HG03521 (cell line): ENCODE measurements around the gene CTDSPL.

Experiments used
- ATAC-seq: cut with Tn5 transposase; IDR thresholded peaks from one replicate; pipeline ENCODE4 v1.9.1; 2021; ENCODE audit warnings: mild to moderate bottlenecking, moderate library complexity; ENCODE audit not compliant: unreplicated experiment

The CTDSPL gene

DNA sequence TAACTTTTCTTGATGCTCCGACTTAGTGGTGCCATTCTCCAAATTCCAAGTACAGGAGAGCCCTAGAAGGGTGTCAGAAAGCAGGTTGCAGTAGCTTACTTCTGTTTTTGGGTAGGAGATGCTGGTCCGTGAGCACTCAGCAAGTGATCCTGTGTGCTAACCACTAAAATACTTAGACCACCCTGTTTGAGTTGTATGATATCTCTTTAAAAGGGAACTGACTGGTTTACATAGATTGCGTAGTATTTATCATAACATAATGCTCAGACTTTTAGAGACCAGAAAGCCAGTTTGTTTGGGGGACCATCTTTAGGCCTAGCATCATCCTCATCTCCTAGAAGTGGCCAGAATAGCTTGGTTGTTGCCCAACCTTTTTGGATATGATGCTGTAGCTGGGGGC, 26.7 kb downstream of the CTDSPL start:
- no peak for ATAC-seq

DNA sequence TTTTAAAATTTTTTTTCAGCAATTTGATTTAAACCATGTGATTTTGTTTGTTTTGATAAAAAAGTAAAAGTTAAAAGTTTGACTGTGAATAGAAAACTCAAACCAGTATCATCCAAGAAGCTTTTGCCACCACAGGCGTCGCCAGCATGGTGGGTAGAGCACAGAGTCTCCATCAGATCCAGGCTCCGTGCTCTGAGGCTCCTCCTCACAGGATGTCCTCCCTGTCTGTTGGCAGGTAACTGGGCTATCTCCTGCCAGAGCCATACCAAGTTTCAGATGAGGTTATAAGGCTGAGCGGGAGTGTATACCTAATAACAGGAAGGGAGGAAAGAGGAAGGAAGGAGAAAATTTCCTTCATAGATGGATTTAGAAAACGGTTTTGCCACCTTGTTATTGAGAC, 28.8 kb downstream of the CTDSPL start:
- ATAC-seq = no peak

DNA sequence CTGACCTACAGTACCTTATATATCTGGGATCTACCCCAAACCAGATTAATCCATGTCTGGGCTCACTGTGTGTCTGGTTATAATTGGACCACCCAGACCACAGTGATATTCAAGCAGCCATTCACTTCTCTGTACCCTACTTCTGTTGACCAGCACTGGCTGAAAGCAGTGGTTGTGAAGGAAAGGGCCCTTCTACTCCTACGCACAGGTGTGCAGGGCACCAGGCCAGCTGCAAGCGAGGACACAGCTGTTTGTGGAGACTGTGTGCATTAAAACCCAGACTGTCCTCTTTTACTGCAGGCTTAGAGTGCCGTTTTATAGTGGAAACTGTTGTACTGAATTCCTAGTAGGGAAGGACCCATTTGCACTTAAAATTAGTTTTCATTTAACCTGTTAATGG, 29.5 kb downstream of the CTDSPL start:
- peak; percentile 79 for ATAC-seq

DNA sequence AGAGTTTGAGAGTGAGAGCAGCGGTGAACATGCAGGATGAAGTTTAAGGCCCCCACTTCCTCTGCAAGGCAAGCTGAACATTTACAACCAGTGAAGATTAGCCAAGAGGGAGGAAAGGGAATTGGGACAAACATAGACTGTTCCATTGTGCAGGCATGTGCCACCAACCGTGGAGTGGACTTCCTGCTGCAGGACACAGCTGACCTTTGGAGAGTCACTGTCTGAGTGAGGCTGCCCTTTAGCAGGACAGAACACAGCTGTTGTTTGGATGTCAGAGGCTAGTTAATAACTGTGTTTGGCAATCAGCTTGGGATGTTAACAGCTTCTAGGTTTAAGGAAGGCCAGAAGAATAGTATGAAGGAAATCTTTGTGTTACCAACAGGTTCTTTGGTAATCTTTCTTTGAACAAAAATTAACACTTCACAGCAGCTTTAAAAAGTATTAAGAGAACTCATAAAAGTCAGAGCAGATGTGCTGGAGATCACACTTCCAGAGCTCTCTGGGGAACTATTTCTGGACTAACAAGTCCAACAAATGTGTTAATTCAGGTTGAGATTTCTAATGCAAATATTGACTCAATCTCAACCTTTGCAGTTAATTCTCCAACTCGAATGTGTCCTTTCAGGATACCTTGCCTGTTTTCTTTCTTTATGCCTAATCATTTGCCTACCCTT, 31.4 kb downstream of the CTDSPL start:
- no peak for ATAC-seq

DNA sequence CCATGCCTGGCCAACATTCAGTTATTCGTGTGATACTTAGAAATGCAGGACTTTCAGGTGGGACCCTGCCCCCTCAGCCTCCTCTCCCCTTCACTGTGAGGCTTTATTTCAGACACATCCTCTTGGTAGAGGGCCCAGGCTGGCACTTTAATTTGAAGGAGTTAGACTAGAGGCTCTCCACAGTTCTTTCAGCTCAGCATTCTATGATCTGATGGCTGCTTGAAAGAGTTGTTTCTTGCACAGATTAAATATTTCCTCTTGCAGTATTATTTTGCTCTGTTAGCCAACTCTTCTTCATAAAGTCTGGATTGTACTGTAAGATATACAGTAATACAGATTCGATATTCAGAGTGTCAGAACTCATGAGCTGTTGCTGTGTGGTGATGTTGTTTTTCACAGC, 35.1 kb downstream of the CTDSPL start:
- no peak for ATAC-seq

DNA sequence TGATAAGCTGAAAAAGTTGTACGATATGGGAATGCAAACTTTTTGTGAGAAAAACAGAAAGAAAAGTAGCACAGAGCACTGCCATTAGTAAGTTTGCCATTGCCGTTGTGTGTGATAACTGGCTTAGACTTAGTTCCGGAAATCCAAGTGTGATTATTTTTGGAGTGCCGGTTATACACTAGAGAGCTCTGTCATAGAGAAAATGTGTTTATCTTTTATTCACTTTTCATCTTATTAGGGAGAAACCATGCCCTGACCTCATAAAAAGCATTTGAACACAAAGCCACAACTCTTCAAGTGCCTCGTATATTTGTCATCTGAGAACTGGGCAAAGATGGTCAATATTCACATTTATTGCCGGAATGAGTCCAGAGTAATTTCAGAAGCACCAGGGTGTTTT, 36.1 kb downstream of the CTDSPL start:
- ATAC-seq = no peak

DNA sequence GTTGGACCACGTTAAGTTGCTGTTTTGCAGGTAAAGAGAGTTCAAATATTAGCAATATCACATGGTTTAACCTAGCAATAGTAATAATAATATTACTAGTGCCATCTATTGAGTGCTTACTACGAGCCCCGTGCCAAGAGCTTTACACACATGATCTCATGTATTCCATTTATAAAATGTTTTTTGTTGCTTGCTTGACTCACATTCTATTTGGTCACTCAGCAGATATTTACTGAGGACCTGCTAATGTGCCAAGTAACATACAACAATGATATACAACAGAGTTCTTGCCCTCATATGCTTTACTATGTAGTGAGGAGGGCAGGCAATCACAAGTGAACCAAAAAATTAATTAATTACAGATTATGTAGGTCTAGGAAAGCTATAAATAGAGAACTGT, 36.7 kb downstream of the CTDSPL start:
- no peak for ATAC-seq

DNA sequence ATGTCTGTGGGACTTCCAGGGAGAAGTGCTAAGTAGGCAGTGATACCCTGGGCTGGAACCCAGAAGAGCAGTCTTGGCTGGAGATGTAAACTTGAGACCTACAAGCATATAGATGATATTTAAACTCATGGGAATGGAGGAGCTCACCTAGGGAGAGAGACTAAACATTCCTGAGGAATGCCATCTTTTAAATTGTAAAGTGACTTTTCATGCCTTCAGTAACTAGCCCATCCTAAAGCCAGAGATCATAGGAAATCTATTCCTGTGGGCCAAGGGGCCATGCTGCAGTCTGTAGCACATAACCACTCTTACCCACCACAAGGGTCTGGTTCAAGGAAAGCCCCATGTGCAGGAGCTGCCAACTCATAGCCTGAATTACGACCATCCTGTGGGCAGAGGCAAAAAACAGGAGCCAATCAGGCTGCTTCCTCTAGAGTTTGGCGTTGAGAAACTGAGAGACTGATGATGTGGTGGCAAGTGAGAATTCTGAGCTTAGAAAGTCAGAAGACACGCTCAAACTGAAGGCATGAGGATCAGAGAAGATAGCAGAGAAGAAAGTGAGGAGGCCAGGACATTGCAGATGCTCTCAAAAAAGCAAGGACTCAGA, 37.5 kb downstream of the CTDSPL start:
- peak; percentile 51 for ATAC-seq

DNA sequence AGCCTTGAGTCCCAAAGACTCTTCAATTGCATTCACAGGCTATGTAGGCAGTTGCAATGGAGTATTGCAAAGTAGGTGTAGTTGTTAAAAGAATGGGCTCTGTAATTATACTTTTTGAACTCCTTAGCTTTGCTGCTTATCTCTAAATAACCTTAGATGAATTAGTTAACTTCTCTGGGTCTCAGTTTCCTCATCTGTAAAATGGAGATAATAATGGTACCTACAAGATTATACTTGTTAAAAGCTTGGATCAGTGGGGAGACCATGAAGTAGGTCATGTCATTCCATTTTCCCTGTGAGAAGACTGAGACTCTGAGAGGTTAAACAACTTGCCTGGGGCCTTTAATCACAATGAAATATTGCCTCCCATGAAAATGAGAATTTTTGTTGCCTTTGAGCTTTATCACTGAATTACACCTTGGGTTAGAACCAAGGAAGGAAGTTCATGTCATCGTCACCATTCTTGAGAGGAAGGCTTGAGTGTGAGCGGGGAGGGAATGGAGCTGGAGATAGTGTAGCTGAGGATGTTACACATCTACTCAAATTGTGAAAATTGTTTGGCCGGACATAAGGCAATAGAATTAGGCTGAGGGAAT, 38.1 kb downstream of the CTDSPL start:
- no peak for ATAC-seq

DNA sequence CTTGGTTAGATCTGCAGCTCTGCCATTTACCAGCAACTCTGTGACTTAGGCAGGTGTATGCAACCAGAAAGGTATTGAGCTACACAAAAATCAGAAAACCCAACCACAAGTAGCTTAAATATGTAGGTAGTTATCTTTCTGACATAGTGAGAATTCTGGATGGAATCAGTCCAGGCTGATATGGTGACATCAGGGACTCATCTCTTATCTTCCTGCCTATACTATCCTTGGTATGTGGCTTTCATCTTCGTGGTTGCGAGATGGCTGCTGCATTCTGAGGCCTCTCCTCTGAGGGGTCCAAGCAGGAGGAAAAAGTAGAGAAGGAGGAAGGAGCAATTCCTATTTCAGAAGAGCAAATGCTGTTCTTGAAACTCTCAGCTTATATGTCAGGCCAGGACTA, 40.0 kb downstream of the CTDSPL start:
- no peak for ATAC-seq

DNA sequence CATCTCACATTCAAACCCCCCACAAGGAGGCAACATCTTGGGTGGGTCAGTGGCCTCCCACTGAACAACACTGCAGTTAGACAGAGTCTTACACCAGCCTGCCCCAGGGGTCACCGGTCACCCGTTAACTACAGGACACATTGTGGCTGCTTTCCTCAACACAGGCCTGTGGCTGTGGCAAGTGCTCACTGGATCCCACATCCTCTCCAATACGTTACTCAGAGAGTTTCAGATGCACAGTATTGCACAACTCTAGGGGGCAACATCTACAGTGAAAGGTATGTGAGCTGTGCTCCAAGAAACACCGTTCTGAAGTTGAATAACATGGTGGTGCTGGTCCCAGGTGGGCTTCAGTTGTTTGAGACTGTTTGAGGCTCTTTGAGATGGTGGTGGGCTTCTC, 41.0 kb downstream of the CTDSPL start:
- no peak for ATAC-seq

DNA sequence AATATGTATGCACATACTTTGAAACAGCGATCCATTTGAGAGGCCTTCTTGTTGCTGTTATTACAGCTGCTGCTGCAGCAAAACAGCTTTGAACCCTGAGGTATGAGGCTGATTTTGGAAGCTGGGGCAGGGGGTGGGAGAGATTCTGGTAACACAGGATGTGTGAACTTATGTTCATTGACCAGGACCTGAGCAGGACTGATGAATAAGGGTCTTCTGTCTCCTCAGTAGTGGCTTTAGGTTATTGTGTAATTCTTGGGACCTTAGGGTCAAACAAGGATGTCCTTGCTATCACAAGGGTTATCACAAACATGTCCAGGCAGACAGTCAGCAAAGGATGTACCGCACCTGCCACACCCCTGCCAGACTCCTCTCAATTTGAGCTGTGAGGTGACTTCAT, 41.6 kb downstream of the CTDSPL start:
- ATAC-seq = no peak

DNA sequence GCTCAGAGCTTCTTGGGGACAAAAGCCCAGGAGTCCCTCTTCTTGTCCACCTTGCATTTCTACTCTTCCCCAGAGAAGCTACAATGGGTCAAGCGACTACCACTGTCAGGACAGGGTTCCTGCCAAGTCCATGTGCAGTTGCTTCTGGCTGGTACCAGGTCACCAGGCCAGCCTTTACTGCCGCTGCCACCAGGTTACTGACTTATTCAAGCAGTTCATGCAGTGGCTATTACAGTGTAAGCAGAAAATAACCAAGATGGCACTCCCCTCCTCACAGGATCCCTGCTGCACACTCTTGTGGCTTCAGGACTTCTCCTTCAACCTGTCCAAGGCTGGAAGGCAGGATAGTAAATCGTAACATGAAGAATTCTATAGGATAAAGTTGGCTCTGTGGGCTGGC, 42.1 kb downstream of the CTDSPL start:
- no peak for ATAC-seq

DNA sequence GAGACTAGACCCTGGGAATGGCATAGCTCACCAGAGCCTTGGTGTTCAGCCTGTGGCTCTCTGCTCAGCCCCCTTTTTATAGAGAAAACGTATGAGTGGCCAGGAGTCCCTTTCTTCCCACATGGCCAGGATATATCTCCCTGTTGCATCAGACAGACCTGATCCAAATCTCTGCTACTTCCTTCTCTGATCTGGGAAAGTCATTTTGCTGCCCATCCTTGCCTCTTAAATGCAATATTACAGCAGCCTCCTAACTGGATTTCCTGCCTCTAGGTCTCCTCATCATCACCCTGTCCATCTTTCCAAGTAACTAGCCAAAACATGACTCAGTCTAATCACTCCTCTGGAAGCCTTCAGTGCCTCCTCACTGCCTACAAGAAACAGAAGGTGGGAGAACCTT, 42.9 kb downstream of the CTDSPL start:
- ATAC-seq = no peak

DNA sequence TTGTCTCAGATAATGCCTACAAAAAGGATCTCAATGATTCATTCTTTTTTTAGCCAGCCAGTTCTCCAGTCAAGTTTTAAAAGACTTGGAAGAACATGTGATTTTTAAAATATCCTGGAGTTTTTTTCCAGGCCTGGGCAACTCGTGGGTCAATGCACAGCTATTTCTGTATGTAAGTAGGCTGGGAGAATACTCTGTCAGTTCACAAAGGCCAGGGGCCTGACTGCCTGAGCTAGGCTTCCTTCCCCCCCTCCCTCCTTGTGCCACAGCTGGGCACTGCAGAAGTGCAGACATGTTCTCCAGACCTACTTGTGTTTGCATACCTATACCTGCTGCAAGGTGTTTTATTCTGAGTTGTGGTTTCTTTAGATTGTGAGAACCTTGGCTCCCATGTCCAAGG, 43.7 kb downstream of the CTDSPL start:
- no peak for ATAC-seq

DNA sequence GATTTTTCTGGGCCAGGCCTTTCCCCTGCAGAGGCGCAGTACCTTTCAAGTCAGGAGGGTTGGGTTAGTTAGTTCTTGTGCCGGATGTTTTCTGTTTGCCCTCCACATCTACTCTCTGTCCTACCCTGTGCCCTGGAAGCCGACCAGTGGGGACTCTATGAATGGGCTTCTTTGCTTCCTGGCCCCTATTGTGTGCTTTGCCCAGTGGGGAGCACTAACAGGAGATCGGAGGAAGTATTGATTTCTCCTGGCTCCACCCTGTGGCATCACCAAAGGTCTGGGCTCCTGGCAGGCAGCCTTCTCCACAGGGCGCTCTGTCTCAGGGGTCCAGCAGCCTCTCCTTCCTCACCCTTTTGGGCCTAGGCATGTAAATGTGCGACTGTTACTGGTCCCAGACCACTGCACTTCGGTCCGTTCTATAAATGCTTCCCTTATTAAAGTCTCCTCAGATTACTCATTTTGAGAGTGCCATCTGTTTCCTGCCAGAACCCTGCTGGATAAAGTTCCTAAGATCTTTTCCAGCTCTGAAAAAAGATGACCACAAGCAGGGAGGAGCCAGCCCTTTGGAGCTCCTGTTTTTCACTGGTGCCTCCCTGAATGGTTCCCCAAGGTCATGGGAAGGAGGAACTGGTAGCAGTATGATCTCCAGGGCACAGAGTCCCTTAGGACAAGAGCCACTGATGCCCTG, 44.5 kb downstream of the CTDSPL start:
- ATAC-seq = no peak

DNA sequence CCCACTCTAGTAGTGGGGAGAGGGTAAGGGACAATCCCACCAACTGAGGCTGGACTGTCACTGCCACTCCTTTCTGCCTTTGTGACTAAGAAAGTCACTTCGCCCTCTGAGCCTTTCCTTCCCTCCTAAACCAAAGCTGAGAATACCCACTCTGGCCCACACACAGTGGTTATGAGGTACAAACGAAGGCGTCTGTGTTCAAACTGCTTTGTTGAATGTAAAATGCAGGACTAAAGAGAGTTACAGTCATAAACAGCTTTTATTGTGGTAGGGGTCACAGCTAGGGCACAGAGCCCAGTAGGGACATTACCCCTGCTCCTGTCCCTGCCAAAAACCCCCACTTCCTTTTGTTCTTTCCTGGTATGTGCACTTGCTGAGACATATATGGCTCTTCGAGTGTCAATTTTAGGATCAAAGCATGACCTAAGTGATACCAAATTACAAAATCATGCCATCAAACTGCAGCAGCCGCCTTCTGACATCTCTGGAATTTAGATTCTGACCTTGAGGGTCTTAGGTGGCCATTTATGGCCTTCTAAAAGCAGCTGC, 45.1 kb downstream of the CTDSPL start:
- ATAC-seq = no peak

DNA sequence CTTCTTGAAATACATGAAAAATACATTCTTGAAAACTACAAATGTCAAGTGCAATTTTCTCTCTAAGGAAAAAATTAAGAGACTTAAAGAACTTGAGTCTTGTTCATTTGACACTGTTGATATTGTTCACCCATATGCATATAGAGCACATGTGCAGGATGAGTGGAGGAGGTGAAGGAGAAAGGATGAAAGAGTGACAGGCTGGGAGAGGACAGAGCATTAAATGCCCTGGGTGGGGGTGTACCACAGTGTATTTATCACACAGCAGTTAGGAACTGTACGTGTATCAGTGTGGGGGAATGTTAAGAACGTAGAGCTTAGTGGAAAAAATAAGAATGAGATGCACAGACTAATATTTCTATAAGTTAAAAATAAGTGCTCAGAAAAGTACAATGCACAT, 45.7 kb downstream of the CTDSPL start:
- no peak for ATAC-seq

DNA sequence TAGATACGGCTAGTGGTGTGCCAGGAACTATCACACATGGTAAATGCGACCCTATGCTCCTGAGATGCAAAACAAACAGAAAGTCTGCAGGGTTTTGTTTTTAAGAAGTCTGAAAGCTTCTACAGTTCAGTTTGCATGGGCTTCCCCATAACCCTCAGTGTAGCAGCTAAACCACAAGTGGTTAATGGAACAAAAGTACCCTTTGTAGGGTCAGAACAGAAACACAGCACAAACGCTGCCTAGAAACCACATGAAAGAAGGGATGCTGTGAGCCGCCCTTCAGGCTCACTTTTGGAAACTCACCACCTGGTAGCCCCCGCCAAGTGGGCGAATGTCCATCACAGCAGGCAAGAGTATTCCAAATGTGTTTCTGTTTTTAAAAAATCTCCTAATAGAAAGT, 46.2 kb downstream of the CTDSPL start:
- peak; percentile 83 for ATAC-seq

DNA sequence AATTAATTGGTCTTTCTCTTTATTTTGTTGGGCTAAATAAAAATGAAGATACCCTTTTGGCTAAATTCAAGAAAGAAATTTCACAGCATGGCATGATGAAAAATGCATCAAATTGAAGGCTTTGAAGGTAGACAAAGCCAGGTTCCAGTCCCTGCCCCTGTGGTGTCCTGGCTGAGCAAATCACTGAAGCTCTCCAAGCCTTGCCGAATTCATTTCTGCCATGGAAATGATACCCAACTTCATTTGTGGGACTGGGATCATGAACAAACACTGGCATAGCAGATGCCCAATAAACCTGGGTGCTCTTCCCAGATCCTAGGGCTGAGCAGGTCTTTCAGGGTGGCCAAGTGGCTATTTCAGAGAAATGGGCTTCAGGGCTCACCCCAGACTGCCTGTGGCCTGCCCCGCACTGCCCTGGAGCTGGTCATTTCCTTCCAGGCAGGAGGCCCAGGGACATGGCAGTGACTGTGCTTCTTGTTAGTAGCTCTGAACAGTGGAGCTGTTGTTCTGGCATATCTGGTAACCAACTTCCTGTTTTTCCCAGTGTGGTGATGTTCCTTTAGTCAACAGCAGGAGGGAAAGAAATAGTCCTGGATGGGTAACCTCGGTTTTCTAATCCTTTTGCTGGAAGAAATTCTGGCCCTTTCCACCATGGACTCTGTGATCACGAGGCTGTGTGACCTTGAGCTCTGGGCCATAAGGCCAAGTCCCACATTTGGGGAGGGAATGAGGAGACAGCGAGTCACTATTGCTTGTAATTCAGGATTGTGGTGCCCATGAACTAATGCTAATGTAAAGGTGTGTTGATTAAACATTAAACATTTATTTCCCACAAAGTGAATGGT, 47.6 kb downstream of the CTDSPL start:
- no peak for ATAC-seq
